GM10266 (cell line): ENCODE results near the gene TEAD3.

Experiments used
- DNase-seq: peaks from one replicate; pipeline ENCODE4 v3.0.0; 2012; ENCODE audit errors: extremely low spot score
- TF ChIP-seq, protein P1 (sequence below): IDR thresholded peaks from 2 replicates; pipeline ENCODE4 v1.5.1; 2012; ENCODE audit warnings: mild to moderate bottlenecking, low read depth; ENCODE audit not compliant: control insufficient read depth, insufficient read depth; ENCODE audit errors: missing control alignments

Gene TEAD3

DNA sequence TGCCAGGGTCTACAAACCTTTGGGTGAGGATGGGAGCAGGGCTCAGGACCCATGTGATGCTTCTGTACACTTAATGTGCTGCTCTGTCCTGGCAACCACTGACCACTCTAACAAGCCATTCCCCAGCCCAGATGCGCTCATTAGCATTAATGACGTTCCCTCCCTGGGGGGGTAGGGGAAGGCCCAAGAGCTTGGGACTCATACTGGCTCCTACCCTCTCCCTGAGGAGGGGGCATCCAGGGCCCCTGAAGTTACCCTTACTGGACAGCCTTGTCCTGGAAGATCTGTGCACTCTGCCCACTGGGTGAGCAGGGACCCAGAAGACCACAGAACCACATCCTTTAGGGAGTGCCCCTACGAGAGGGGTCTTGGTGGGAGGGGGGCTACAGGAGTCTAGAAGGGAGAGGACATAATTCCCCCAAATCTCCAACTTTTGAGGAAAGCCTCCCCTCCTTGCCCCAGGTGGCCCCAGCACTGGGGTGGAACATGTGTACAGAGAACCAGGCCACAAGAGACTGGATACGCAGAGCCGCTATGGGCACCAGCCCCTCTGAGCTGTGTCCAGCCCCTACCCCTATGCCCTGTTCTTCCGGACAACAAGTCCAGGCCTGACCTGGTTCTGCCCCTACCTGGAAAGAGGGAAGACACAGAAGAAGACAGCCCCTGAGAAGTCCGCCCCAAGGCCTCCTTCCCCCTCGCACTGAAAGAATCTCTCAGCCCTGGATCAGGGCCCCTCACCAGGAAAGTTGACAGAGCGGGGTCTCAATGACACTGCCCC, 1.4 kb downstream of the TEAD3 start:
- DNase-seq, result no peak
- TF ChIP-seq, protein P1, sequence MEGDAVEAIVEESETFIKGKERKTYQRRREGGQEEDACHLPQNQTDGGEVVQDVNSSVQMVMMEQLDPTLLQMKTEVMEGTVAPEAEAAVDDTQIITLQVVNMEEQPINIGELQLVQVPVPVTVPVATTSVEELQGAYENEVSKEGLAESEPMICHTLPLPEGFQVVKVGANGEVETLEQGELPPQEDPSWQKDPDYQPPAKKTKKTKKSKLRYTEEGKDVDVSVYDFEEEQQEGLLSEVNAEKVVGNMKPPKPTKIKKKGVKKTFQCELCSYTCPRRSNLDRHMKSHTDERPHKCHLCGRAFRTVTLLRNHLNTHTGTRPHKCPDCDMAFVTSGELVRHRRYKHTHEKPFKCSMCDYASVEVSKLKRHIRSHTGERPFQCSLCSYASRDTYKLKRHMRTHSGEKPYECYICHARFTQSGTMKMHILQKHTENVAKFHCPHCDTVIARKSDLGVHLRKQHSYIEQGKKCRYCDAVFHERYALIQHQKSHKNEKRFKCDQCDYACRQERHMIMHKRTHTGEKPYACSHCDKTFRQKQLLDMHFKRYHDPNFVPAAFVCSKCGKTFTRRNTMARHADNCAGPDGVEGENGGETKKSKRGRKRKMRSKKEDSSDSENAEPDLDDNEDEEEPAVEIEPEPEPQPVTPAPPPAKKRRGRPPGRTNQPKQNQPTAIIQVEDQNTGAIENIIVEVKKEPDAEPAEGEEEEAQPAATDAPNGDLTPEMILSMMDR, result no peak

DNA sequence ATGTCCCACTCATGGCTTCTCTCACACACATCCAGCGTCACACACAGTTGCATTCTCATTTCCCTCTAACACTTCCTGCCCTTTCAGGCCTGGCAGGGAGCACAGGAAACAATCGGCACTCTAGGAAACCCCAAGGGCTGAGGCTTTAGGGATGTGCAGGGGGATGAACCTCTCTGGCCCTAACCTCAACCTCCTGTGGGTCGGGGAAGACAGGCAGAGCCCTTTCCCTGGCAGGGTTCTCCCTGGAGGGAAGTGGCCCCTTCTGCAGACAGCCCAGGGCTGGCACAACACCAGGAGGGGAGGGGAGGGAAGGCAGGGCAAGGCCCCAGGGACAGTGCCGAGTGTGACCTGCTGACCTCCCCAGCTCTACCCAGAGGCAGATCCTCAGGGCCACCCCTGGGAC, 2.7 kb downstream of the TEAD3 start:
- TF ChIP-seq, protein P1, result no peak

GRCh38 chr6:35493307-35493983, 3.4 kb downstream of the TEAD3 start:
- TF ChIP-seq, protein P1, result no peak
- DNase-seq, result no peak

More for the DNA sequence above, 2.7 kb downstream of the TEAD3 start:
- DNase-seq, result no peak

- TF ChIP-seq, protein P1, result no peak
- DNase-seq, result no peak
Observed at GRCh38 chr6:35492974-35493284, 4.0 kb downstream of the TEAD3 start.

DNA sequence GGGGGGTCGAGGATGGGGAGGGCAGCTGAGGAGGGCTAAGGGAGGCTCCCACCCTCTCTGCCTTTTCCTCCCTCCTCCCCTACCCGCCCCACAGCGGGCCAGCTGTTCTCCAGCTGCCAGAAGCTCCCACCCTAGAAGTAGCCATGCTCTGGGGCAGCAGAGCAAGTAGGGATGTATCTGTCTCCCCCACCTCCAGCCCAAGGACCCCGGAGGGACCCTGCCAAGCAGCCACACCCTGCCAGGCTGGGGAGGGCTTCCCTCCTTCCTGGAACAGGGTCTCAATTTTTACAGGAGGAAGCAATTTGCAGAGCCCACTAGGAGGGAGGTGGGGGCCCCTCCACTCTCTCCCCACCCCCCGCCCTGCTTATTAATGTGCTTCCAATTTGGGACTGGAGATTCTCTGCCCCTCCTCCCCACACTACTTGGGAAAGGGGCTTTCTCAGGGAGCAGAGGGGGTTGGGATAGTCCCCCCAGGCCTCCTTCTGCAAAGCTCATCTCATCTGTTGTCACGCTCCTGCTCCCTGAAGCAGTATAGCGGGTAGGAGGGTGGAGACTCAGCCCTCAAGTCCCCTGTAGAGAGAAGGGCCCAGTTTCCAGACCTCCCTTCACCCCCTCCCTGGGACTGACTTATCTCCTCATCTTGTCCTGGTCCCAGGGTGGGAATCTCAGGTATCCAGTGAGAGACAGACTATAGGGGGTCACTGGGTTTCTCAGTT, 4.5 kb downstream of the TEAD3 start:
- no peak for DNase-seq
- TF ChIP-seq, protein P1, result no peak

GRCh38 chr6:35491558-35492257, 5.2 kb downstream of the TEAD3 start:
- no peak for DNase-seq
- TF ChIP-seq, protein P1, result no peak
